ENCODE results near the gene ABCC4.
A peak's percentile ranks its signal among the peaks of the same experiment; 100 is the strongest.
"Not testable (repeated sequence)": the region's sequence is repeated elsewhere in the genome, so short reads cannot be mapped to it uniquely, and the experiment has no call there.

Gene ABCC4

DNA sequence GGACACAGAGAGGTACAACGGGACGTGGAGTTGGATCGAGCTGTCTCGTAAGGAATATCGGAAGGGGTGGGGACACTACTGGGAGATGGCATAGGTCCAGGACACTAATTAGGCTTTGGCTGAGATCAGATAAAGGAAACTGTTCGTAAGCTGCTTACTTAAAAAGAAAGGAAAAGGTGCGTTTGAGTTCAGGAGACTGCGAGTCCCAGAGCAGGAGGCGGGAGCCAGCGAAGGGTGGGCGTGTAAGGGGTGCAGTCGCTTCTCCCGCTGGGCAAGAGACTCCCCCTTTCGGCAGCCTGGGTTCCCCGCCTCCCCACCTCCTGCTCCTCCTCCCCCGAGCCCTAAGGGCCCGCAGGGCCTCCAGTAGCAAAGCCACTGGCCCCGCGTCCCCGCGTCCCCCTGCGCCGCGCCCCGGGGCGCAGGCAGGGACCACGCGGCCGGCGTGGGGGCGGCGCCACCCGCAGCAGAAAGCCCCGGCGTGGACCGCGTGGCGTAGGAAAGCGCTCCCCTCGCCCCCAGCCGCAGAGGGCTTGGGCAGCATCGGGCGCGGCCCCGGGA lies 547 bp downstream of the ABCC4 start:
- peak overlapping the region; percentile 65 for H3K4me3 ChIP-seq (ENCODE audit: low read depth, low read length)
- in situ Hi-C loops (cut with HindIII; ENCODE audit: low sequenced_read_pairs), result no loop called here
- DNase-seq (ENCODE audit: low read depth, low spot score), result peak; percentile 56
- TF ChIP-seq, protein P1, sequence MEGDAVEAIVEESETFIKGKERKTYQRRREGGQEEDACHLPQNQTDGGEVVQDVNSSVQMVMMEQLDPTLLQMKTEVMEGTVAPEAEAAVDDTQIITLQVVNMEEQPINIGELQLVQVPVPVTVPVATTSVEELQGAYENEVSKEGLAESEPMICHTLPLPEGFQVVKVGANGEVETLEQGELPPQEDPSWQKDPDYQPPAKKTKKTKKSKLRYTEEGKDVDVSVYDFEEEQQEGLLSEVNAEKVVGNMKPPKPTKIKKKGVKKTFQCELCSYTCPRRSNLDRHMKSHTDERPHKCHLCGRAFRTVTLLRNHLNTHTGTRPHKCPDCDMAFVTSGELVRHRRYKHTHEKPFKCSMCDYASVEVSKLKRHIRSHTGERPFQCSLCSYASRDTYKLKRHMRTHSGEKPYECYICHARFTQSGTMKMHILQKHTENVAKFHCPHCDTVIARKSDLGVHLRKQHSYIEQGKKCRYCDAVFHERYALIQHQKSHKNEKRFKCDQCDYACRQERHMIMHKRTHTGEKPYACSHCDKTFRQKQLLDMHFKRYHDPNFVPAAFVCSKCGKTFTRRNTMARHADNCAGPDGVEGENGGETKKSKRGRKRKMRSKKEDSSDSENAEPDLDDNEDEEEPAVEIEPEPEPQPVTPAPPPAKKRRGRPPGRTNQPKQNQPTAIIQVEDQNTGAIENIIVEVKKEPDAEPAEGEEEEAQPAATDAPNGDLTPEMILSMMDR (IDR thresholded peaks at IDR 0.05; ENCODE audit: low read depth, low read length), result peak; percentile 31

DNA sequence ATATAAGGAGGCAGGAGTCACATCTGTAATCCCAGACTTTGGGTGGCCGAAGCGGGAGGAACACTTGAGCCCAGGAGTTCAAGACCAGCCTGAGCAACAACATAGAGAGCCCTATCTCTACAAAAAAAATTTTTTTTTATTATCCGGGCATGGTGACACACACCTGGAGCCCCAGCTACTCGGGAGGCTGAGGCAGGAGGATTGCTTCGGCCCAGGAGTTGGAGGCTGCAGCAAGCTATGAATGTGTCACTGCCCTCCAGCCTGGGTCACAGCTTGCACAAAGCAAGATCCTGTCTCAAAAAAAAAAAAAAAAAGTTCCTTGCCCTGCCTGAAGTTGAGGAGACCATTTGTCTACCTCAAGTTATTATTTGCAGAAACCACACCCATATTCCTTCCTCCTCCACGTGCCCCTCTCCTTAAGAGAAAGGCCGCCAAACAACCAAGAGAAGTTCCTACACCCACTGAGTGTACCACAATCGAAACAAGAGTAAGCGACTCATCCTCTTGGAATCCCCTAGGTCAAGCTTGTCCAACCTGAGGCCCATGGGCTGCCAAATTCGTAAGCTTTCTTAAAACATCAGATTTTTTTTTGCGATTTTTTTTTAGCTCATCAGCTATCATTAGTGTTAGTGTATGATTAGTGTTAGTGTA lies 2.2 kb downstream of the ABCC4 start:
- in situ Hi-C loops (cut with HindIII; ENCODE audit: low sequenced_read_pairs), result no loop called here
- TF ChIP-seq, protein P1 (IDR thresholded peaks at IDR 0.05; ENCODE audit: low read depth, low read length), result no peak
- DNase-seq (ENCODE audit: low read depth, low spot score), result peak; percentile 83
- no peak overlapping the region for H3K4me3 ChIP-seq (ENCODE audit: low read depth, low read length)

DNA sequence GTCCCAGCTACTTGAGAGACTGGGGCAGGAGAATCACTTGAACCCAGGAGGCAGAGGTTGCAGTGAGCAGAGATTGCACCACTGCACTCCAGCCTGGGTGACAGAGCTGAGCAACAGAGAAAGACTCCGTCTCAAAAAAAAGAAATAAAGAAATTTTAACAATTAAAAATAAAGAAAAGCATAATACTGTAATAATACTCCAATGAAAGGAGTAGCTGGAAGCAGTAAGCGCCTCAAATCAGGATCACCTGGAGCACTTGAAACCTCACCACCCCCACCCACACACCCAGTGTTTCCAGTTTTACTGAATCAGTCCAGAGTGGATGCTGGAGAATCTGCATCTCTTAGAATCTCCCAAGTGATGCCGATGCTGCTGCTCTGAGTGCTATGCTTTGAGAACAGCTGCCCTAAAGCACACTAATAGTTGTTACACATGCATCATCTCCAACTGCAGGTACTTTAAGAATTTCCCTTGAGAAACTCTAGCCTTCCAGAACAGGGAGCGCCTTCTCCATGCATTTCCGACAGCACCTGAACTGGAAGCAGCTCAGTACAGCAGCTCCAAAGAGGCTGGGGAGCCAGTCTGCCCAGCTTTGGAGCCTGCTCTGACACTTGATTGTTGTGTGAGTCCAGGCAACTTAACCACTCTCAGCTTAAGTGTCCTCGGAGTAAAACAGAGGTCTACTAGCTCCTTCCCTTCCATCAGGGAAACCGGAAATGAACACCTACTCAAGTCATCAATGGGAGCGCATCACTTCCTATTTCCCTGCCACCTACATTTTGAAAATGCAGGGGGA lies 2.9 kb downstream of the ABCC4 start:
- H3K4me3 ChIP-seq (ENCODE audit: low read depth, low read length), result no peak overlapping the region
- in situ Hi-C loops (cut with HindIII; ENCODE audit: low sequenced_read_pairs), result no loop called here
- DNase-seq (ENCODE audit: low read depth, low spot score), result no peak
- TF ChIP-seq, protein P1 (IDR thresholded peaks at IDR 0.05; ENCODE audit: low read depth, low read length), result no peak

DNA sequence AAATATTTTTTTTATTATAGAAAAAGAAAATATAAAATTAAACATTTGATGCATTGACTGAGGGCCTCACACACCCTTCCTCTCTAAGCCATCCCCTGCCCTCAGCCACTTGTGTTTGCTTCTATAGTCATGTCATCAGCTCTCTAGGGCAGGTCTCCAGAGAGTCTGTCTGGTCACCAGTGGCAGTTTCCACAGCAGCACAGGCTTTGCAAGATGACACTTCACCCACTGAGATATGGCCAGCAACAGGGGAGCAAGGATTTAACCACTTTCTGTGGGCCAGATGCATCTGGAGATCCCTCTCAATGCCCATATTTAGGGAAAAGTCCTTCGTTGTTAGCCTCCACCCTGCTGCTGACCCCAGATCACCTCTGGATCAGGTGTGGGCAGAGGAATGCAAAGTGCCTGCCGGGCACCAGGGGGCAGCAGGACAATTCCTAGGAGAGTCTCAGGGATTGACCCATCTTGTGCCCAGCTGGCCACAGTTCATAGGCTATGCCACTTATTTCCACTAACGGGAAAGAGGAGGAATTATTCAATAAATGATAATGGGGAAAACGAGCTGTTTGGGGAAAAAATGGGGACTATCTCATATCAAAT lies 4.8 kb downstream of the ABCC4 start:
- DNase-seq (ENCODE audit: low read depth, low spot score), result no peak
- H3K4me3 ChIP-seq (ENCODE audit: low read depth, low read length), result no peak overlapping the region
- TF ChIP-seq, protein P1 (IDR thresholded peaks at IDR 0.05; ENCODE audit: low read depth, low read length), result peak; percentile 65
- in situ Hi-C loops (cut with HindIII; ENCODE audit: low sequenced_read_pairs), result no loop called here

DNA sequence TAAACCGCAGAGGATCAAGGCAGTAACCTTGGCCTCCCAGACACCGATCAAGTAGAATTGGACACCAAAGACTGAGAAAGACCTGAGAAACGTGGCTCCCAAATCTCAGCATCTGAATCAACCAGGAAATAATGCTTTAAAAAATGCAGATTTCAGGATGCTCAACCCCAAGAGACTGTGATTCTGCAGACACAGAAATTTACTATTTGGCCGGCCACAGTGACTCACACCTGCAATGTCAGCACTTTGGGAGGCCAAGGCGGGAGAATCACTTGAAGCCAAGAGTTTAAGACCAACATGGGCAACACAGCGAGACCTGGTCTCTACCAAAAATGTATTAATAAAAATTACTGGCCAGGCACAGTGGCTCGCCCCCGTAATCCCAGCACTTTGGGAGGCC lies 6.2 kb downstream of the ABCC4 start:
- no peak overlapping the region for H3K4me3 ChIP-seq (ENCODE audit: low read depth, low read length)
- TF ChIP-seq, protein P1 (IDR thresholded peaks at IDR 0.05; ENCODE audit: low read depth, low read length), result no peak
- in situ Hi-C loops (cut with HindIII; ENCODE audit: low sequenced_read_pairs), result no loop called here
- no peak for DNase-seq (ENCODE audit: low read depth, low spot score)

DNA sequence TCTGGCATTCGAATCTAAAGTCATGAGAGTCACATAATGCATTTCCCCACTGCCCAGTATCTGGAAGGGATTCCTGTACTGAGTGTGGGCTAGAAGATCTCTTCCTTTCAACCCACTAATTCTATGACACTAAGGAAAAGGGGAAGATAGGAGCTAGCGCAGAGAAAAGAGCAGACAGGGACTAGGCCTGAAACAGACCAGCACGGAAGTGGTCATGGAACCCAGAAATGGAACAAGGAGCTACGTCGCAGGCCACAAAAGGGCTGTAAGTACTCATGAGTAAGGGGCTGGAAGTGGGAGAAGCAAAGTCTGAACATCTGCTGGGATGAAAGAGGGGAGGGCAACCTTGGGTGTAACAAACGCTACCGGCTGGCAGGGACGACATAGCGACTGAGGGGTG lies 8.6 kb downstream of the ABCC4 start:
- H3K4me3 ChIP-seq (ENCODE audit: low read depth, low read length), result no peak overlapping the region
- in situ Hi-C loops (cut with HindIII; ENCODE audit: low sequenced_read_pairs), result no loop called here
- TF ChIP-seq, protein P1 (IDR thresholded peaks at IDR 0.05; ENCODE audit: low read depth, low read length), result no peak
- DNase-seq (ENCODE audit: low read depth, low spot score), result no peak

DNA sequence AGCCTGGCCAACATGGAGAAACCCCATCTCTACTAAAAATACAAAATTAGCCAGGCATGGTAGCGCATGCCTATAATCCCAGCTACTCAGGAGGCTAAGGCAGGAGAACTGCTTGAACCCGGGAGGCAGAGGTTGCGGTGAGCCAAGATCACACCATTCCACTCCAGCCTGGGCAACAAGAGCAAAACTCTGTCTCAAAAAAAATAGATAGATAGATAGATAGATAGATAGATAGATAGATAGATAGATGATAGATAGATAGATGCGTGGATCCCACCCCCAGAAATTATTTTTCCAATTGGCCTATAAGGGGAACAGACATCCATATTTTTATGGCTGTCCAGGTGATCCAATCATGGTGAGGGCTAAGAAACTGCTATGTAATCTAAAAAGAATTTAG lies 11.3 kb downstream of the ABCC4 start:
- DNase-seq (ENCODE audit: low read depth, low spot score); H3K4me3 ChIP-seq (ENCODE audit: low read depth, low read length); in situ Hi-C loops (cut with HindIII; ENCODE audit: low sequenced_read_pairs): not testable (repeated sequence)

All from astrocyte of the spinal cord (primary cell).